CD4-positive, alpha-beta T cell (primary cell): ENCODE results near the gene TBRG4. TPM values are rescaled to one million over a fixed set of nuclear protein-coding genes. Genes with fewer than 3 reads are reported as not detected.
A peak's percentile ranks its signal among the peaks of the same experiment; 100 is the strongest.

ENCODE experiments used
- ATAC-seq: fragments of 200-7000 bp; cut with Tn5 transposase; one replicate; pipeline ENCODE4 v1.10.0; 2022; ENCODE audit warnings: mild to moderate bottlenecking; ENCODE audit not compliant: poor library complexity
- CTCF ChIA-PET: fragments of 350-600 bp; sonication (Branson Sonifier 250); formaldehyde crosslinking; loops from one replicate; lab custom pipeline; 2021; ENCODE audit warnings: antibody characterized with exemption, inconsistent platforms; lab: Charles Lee
- POLR2A ChIA-PET: fragments of 350-600 bp; sonication (Branson Sonifier 250); formaldehyde crosslinking; loops from one replicate; lab custom pipeline; 2021; ENCODE audit warnings: antibody characterized with exemption, inconsistent platforms; lab: Charles Lee
- DNase-seq, 14 experiments: peaks; one replicate each; pipeline ENCODE4 v3.0.0-alpha.2; 2013 to 2020; ENCODE audit warnings: mixed read lengths in 2 of 14
- H3K27ac ChIP-seq, 2 donors: one replicate each; pipeline versions ENCODE4 v1.5.1 to v1.7.0; 2013; ENCODE audit warnings: low read length in 2 of 2, low read depth in 1 of 2, mild to moderate bottlenecking in 1 of 2
- H3K27me3 ChIP-seq, 2 experiments: 1 replicate in 1 of 2; 2 replicates in 1 of 2; pipeline versions ENCODE4 v1.6.1 to v1.7.0; 2013; ENCODE audit warnings: low read length in 2 of 2, control low read depth in 1 of 2, mild to moderate bottlenecking in 1 of 2, moderate library complexity in 1 of 2; ENCODE audit not compliant: insufficient read depth in 2 of 2, control insufficient read depth in 1 of 2
- H3K36me3 ChIP-seq: one replicate; pipeline ENCODE4 v1.6.1; 2013; ENCODE audit warnings: low read length, control low read depth; ENCODE audit not compliant: insufficient read depth
- H3K4me1 ChIP-seq: one replicate; pipeline ENCODE4 v1.6.1; 2013; ENCODE audit warnings: low read length, control low read depth; ENCODE audit not compliant: insufficient read depth
- H3K4me3 ChIP-seq: one replicate; pipeline ENCODE4 v1.5.1; 2013; ENCODE audit warnings: mild to moderate bottlenecking, low read length, moderate library complexity
- H3K9me3 ChIP-seq, 2 experiments: 1 replicate in 1 of 2; 2 replicates in 1 of 2; pipeline versions ENCODE4 v1.6.1 to v1.7.0; 2013; ENCODE audit warnings: low read length in 2 of 2, mild to moderate bottlenecking in 2 of 2, control low read depth in 1 of 2, moderate library complexity in 1 of 2; ENCODE audit not compliant: control insufficient read depth in 1 of 2, insufficient read depth in 1 of 2
- H3K27ac Mint-ChIP-seq: one replicate; pipeline ENCODE4 v1.8.0; 2020; ENCODE audit warnings: mixed read lengths
- H3K27me3 Mint-ChIP-seq: one replicate; pipeline ENCODE4 v1.8.0; 2021; ENCODE audit warnings: mixed read lengths
- H3K36me3 Mint-ChIP-seq: one replicate; pipeline ENCODE4 v1.8.0; 2021; ENCODE audit warnings: low read depth, mixed read lengths
- H3K4me1 Mint-ChIP-seq: one replicate; pipeline ENCODE4 v1.8.0; 2021; ENCODE audit warnings: low read depth, mixed read lengths
- H3K4me3 Mint-ChIP-seq: one replicate; pipeline ENCODE4 v1.8.0; 2020; ENCODE audit warnings: mild to moderate bottlenecking, mixed read lengths
- H3K9me3 Mint-ChIP-seq: one replicate; pipeline ENCODE4 v1.8.0; 2020; ENCODE audit warnings: mixed read lengths
- intact Hi-C, 2 experiments: fragments of 100-400 bp; cut with DNase I in 1 of 2; cut with micrococcal nuclease in 1 of 2; formaldehyde crosslinking; loops; one replicate each; pipeline versions ENCODE4 v1.15.1 to v1.9.0; 2023 to 2025; cut with DNase I, micrococcal nuclease
- total RNA-seq, 174 experiments: library from RNA in 2 of 174; stranded (reverse) in 2 of 174; gene quantifications; one replicate each; pipeline ENCODE4 v1.2.3 and lab custom pipeline; 2021 to 2026
- TF ChIP-seq, protein P1 (sequence below): fragments of 200-600 bp; IDR thresholded peaks from one replicate; pipeline ENCODE4 v1.8.0; 2022; ENCODE audit warnings: antibody characterized with exemption, mild to moderate bottlenecking

Gene TBRG4
- total RNA-seq, 2 experiments from 2014 or later: 104 to 105 TPM

DNA sequence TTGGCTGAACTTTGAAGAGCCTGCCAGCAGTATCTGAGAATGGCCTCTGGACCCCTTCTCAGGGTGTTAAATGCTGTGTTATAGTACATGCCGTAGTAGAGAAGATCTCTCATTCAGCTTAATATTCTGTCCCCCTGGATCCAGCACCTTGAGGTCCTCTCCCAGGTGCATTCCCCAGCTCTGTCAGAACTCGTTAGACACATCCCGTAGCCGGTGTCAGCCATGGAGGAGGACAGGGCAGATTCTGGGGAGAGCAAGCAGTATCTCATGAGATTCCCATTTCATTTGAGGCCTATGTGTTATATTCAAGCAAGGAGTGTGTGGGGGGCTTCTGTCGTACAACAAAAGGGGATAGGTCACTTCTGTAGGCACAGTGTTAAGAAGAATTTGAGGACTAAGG lies 57.6 kb downstream of the TBRG4 start:
- Mint-ChIP-seq H3K36me3 (peaks cover 89% of the 10 kb centered on the region), H3K4me1 (peaks cover 75% of the 10 kb centered on the region)
- CTCF ChIA-PET: interaction anchor here (1.2 to 1.5 kb wide), 2 partner anchors 53 to 80 kb away, joined by 3 to 4 read pairs; no protein-coding TSS in a partner anchor

DNA sequence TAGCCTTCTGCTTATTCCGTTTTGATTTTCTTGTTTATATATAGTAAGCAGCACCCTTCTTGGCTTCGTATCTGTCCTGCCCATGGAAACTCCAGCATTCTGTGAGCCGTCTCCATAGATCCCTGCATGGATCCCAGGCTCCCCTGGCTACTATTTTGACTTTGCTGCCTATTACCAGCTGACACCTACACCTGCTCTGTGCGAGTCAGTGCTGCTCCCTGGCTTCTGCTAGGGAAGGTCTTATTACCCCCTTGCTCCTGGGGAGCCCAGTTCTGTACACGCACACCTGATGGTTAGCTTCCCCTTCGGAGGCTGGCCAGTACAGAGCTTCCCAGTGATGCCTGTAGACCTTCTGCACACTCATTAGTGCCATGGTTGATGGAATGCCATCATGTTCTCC lies 58.1 kb downstream of the TBRG4 start:
- Mint-ChIP-seq H3K36me3 (peaks cover 91% of the 10 kb centered on the region), H3K27me3 (no peaks in the 10 kb centered on the region), H3K9me3 (no peaks in the 10 kb centered on the region), H3K4me1 (peaks cover 72% of the 10 kb centered on the region), H3K27ac (peak overlapping the region; percentile 81), H3K4me3 (no peak overlapping the region)
- DNase-seq: no peak
- Histone ChIP-seq H3K9me3 (no peaks in the 10 kb centered on the region), H3K4me1 (peaks cover 39% of the 10 kb centered on the region), H3K4me3 (no peak overlapping the region), H3K27me3 (no peaks in the 10 kb centered on the region), H3K36me3 (peaks cover 59% of the 10 kb centered on the region), H3K27ac (no peak overlapping the region)
- no peak for ATAC-seq
- ChIA-PET CTCF (interaction anchor here (1.2 to 1.5 kb wide), 2 partner anchors 52 to 80 kb away, joined by 3 to 4 read pairs; no protein-coding TSS in a partner anchor), POLR2A (interaction anchor here (1.6 kb wide), 1 partner anchor 26 kb away, joined by 8 read pairs; no protein-coding TSS in a partner anchor)
- TF ChIP-seq, protein P1, sequence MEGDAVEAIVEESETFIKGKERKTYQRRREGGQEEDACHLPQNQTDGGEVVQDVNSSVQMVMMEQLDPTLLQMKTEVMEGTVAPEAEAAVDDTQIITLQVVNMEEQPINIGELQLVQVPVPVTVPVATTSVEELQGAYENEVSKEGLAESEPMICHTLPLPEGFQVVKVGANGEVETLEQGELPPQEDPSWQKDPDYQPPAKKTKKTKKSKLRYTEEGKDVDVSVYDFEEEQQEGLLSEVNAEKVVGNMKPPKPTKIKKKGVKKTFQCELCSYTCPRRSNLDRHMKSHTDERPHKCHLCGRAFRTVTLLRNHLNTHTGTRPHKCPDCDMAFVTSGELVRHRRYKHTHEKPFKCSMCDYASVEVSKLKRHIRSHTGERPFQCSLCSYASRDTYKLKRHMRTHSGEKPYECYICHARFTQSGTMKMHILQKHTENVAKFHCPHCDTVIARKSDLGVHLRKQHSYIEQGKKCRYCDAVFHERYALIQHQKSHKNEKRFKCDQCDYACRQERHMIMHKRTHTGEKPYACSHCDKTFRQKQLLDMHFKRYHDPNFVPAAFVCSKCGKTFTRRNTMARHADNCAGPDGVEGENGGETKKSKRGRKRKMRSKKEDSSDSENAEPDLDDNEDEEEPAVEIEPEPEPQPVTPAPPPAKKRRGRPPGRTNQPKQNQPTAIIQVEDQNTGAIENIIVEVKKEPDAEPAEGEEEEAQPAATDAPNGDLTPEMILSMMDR: no peak
- intact Hi-C loops: no loop called here

More for the DNA sequence above, 57.6 kb downstream of the TBRG4 start:
- H3K27me3 Mint-ChIP-seq: no peaks in the 10 kb centered on the region
- intact Hi-C loops: no loop called here
- DNase-seq: no peak
- Histone ChIP-seq H3K9me3 (no peaks in the 10 kb centered on the region), H3K4me3 (no peak overlapping the region), H3K4me1 (peaks cover 37% of the 10 kb centered on the region), H3K27ac (no peak overlapping the region), H3K36me3 (peaks cover 55% of the 10 kb centered on the region), H3K27me3 (no peaks in the 10 kb centered on the region)
- H3K27ac Mint-ChIP-seq: peak overlapping the region; percentile 81
- TF ChIP-seq, protein P1: no peak
- no peak overlapping the region for H3K4me3 Mint-ChIP-seq
- H3K9me3 Mint-ChIP-seq: no peaks in the 10 kb centered on the region
- no peak for ATAC-seq
- POLR2A ChIA-PET: interaction anchor here (1.1 kb wide), 2 partner anchors 26 to 52 kb away, joined by 3 read pairs; no protein-coding TSS in a partner anchor

DNA sequence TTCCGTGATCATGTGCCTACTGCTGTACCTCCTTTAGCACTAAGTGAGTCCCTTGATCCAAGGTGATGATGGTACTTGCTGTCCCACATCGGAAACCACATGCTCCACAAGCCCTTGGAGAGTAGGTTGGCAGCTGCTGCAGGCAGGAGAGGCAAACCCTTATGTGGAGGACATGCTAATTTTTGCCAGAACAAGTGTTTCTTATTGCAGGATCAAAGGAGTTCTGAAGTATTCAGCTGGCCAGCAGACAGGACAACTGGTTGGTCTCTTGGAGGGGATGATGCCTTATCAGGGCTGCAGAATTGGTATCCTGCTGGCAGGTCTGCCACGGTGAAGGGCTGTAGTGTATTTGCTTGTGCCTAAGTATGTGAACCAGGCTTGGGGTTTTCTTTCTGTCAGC lies 59.5 kb downstream of the TBRG4 start:
- CTCF ChIA-PET: interaction anchor here (1.4 to 1.6 kb wide), 2 partner anchors 51 to 79 kb away, joined by 3 to 4 read pairs; no protein-coding TSS in a partner anchor
- H3K4me3 Mint-ChIP-seq: no peak overlapping the region
- POLR2A ChIA-PET: interaction anchor here (1.4 to 1.6 kb wide), 3 partner anchors 20 to 78 kb away, joined by 3 to 8 read pairs (median 5); no protein-coding TSS in a partner anchor

More for the DNA sequence above, 59.5 kb downstream of the TBRG4 start:
- H3K36me3 Mint-ChIP-seq: peaks cover 91% of the 10 kb centered on the region
- H3K9me3 Mint-ChIP-seq: no peaks in the 10 kb centered on the region
- TF ChIP-seq, protein P1: no peak
- Histone ChIP-seq H3K27me3 (no peaks in the 10 kb centered on the region), H3K36me3 (peaks cover 67% of the 10 kb centered on the region), H3K4me3 (no peak overlapping the region), H3K27ac (no peak overlapping the region), H3K4me1 (peaks cover 33% of the 10 kb centered on the region), H3K9me3 (no peaks in the 10 kb centered on the region)
- no peaks in the 10 kb centered on the region for H3K27me3 Mint-ChIP-seq
- intact Hi-C loops: no loop called here
- no peak for ATAC-seq
- DNase-seq: no peak
- peaks cover 72% of the 10 kb centered on the region for H3K4me1 Mint-ChIP-seq
- peak overlapping the region; percentile 81 for H3K27ac Mint-ChIP-seq
